ENCODE results near the gene HOXB4.
"Not testable (repeated sequence)": the region's sequence is repeated elsewhere in the genome, so short reads cannot be mapped to it uniquely, and the experiment has no call there.

The HOXB4 gene

GRCh38 chr17:48537316-48537715, 40.8 kb downstream of the HOXB4 start:
- no peak overlapping the region for H3K9ac ChIP-seq (ENCODE audit: low read length)
- H3K79me2 ChIP-seq (ENCODE audit: low read length), result peaks cover 7% of the 10 kb centered on the region
- no peaks in the 10 kb centered on the region for H3K27me3 ChIP-seq (ENCODE audit: low read depth, low read length)
- H3K4me3 ChIP-seq (ENCODE audit: low read length), result no peak overlapping the region
- H3K9me3 ChIP-seq (ENCODE audit: insufficient read depth, low read length), result no peaks in the 10 kb centered on the region
- H4K20me1 ChIP-seq (ENCODE audit: insufficient read depth, low read length), result no peaks in the 10 kb centered on the region
- no peak overlapping the region for H3K4me2 ChIP-seq (ENCODE audit: low read length)
- TF ChIP-seq CTCF (IDR thresholded peaks at IDR 0.05; ENCODE audit: low read depth, low read length) (no peak), EZH2phosphoT487 (IDR thresholded peaks at IDR 0.05; ENCODE audit: low read depth) (no peak)
- peaks cover 6% of the 10 kb centered on the region for H3K4me1 ChIP-seq (ENCODE audit: low read length)
- no peak overlapping the region for H2AFZ ChIP-seq (ENCODE audit: low read depth, low read length)
- no peak overlapping the region for H3K27ac ChIP-seq (ENCODE audit: low read length)
- H3K36me3 ChIP-seq (replicated peaks; ENCODE audit: low read depth, low read length), result peaks cover 6% of the 10 kb centered on the region

DNA sequence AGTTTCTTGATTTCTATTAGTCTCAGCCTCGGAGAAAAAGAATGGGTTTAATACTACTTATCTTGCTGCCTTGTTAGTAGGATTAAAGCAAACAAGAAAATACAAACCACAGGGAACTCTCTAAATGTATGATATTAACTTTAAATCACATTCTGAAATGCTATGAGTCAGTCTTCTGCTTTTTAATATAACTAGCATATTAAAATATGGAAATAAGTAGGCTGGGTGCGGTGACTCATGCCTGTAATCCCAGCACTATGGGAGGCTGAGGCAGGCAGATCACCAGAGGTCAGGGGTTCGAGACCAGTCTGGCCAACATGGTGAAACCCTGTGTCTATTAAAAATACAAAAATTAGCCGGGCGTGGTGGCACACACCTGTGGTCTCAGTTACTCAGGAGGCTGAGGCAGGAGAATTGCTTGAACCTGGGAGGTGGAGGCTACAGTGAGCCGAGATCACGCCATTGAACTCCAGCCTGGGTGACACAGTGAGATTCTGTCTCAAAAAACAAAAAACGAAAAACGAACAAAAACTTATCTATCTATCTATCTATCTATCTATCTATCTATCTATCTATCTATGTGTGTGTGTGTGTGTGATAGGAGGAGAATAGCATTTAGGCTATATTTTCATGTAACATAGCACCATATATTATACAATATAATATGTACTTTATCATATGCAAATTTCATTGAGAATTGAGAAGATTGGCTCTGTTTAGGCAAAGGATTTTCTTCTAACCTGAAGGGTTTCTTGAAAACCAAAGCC, 42.2 kb downstream of the HOXB4 start:
- H3K4me2 ChIP-seq (ENCODE audit: low read length); H2AFZ ChIP-seq (ENCODE audit: low read depth, low read length); H3K4me3 ChIP-seq (ENCODE audit: low read length); H3K9ac ChIP-seq (ENCODE audit: low read length); H3K9me3 ChIP-seq (ENCODE audit: insufficient read depth, low read length); H3K27me3 ChIP-seq (ENCODE audit: low read depth, low read length); H3K36me3 ChIP-seq (replicated peaks; ENCODE audit: low read depth, low read length); H3K27ac ChIP-seq (ENCODE audit: low read length); H4K20me1 ChIP-seq (ENCODE audit: insufficient read depth, low read length); H3K79me2 ChIP-seq (ENCODE audit: low read length): not testable (repeated sequence)
- H3K4me1 ChIP-seq (ENCODE audit: low read length), result peaks cover 10% of the 10 kb centered on the region

- Histone ChIP-seq H3K27me3 (ENCODE audit: low read depth, low read length) (no peaks in the 10 kb centered on the region), H3K9me3 (ENCODE audit: insufficient read depth, low read length) (no peaks in the 10 kb centered on the region), H3K79me2 (ENCODE audit: low read length) (no peaks in the 10 kb centered on the region), H2AFZ (ENCODE audit: low read depth, low read length) (no peak overlapping the region), H3K36me3 (replicated peaks; ENCODE audit: low read depth, low read length) (no peaks in the 10 kb centered on the region), H3K4me3 (ENCODE audit: low read length) (no peak overlapping the region), H3K4me1 (ENCODE audit: low read length) (peaks cover 16% of the 10 kb centered on the region), H3K4me2 (ENCODE audit: low read length) (no peak overlapping the region), H3K9ac (ENCODE audit: low read length) (no peak overlapping the region), H4K20me1 (ENCODE audit: insufficient read depth, low read length) (no peaks in the 10 kb centered on the region), H3K27ac (ENCODE audit: low read length) (no peak overlapping the region)
- no peak for TF ChIP-seq CTCF (IDR thresholded peaks at IDR 0.05; ENCODE audit: low read depth, low read length)
Measured at GRCh38 chr17:48532261-48532660, 45.9 kb downstream of the HOXB4 start.

DNA sequence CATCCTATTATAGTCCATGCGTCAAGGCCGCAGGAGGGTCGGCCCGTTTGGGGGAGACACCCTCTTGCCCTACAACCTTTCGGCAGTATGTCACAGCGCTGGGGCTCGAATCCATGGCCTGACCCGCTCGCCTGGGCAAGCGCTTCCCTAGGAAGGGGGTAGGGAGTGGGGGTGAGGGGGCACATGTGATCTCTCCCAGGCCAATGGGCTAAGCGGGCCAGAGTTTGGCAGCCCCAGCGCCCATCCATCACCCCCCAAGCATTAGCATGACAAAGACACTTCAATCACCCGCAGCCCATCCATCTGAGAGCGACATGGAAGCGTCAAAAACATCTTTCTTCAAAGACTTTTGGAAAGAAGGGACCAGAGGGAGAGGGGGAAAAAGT, 47.3 kb downstream of the HOXB4 start, which contains the start of gene HOXB1:
Gene HOXB1 (minus strand): TSS at position 125 of the 386 bp plus-strand sequence. CDS start 107 bp downstream, at position 18.
- H3K27me3 ChIP-seq (ENCODE audit: low read depth, low read length), result no peaks in the 10 kb centered on the region
- no peaks in the 10 kb centered on the region for H3K9me3 ChIP-seq (ENCODE audit: insufficient read depth, low read length)
- H2AFZ ChIP-seq (ENCODE audit: low read depth, low read length), result peak within 1 kb of the TSS; percentile 46
- no peak within 1 kb of the TSS for H3K9ac ChIP-seq (ENCODE audit: low read length)
- H3K4me1 ChIP-seq (ENCODE audit: low read length), result peaks cover 16% of the 10 kb centered on the region
- no peak within 1 kb of the TSS for H3K4me2 ChIP-seq (ENCODE audit: low read length)
- H4K20me1 ChIP-seq (ENCODE audit: insufficient read depth, low read length), result no peaks in the 10 kb centered on the region
- H3K4me3 ChIP-seq (ENCODE audit: low read length), result no peak within 1 kb of the TSS
- H3K36me3 ChIP-seq (replicated peaks; ENCODE audit: low read depth, low read length), result no peaks in the 10 kb centered on the region
- no peaks in the 10 kb centered on the region for H3K79me2 ChIP-seq (ENCODE audit: low read length)
- TF ChIP-seq CTCF (IDR thresholded peaks at IDR 0.05; ENCODE audit: low read depth, low read length) (no peak), EZH2phosphoT487 (IDR thresholded peaks at IDR 0.05; ENCODE audit: low read depth) (no peak)
- no peak within 1 kb of the TSS for H3K27ac ChIP-seq (ENCODE audit: low read length)
